Mesodermal cell (in vitro differentiated cells): Measurements from ENCODE around the gene PALS2.

ENCODE experiments used
- H3K27ac ChIP-seq: 2 replicates; pipeline ENCODE4 v1.7.0; 2013; ENCODE audit warnings: mild to moderate bottlenecking, low read depth, low read length, moderate library complexity; ENCODE audit not compliant: severe bottlenecking
- H3K36me3 ChIP-seq: 2 replicates; pipeline ENCODE4 v1.7.1; 2013; ENCODE audit warnings: mild to moderate bottlenecking, low read length, moderate library complexity; ENCODE audit not compliant: control insufficient read depth, insufficient read depth
- H3K4me1 ChIP-seq: one replicate; pipeline ENCODE4 v1.7.1; 2013; ENCODE audit warnings: mild to moderate bottlenecking, low read length; ENCODE audit not compliant: insufficient read depth, control insufficient read depth, poor library complexity, severe bottlenecking
- H3K4me3 ChIP-seq: 2 replicates; pipeline ENCODE4 v1.7.0; 2013; ENCODE audit warnings: low read length, control low read depth, mild to moderate bottlenecking; ENCODE audit not compliant: insufficient read depth, poor library complexity, severe bottlenecking; ENCODE audit errors: extremely low read depth
- H3K9me3 ChIP-seq: 2 replicates; pipeline ENCODE4 v1.7.1; 2013; ENCODE audit warnings: mild to moderate bottlenecking, low read length, moderate library complexity; ENCODE audit not compliant: control insufficient read depth
- WGBS, 2 experiments: methylation state at CpG; one replicate each; pipeline ENCODE4 v1.1.5; 2013; ENCODE audit warnings: missing lambda C conversion rate in 2 of 2; ENCODE audit not compliant: insufficient coverage in 2 of 2; 5-methylcytosine and 5-hydroxymethylcytosine counted together

Gene PALS2

DNA sequence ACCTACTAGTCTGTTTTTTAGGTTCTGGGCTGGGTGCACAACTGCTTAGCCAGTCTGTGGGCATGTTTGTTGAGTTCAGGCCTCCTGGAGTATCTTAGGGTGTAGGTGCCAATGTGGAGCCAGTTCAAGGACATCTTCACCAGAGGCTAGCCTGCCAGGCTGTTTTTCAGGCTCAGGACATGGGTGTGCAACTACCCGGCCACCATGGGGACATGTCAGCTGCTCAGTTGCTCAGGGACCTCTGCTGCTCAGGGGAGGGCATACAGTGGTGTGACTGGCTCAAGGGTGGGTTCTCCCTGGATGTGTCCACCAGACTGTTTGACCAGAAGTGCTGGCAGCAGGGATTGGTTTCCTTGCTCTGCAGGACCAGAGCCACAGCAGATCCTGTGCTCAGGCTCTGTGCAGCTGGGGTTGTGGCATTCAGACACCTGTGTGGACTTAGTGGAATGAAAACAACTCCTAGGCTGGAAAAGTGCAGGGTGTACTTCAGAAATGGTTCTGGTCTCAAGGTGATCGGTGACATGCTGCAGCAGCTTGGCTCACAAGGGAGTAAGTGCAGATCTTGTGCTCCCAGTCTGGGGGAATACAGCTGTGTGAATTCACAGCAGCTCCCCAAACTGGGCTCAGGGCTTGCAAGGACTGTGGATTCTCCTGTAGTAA, 44.8 kb downstream of the PALS2 start:
- Histone ChIP-seq H3K9me3 (no peaks in the 10 kb centered on the region), H3K36me3 (no peaks in the 10 kb centered on the region), H3K4me3 (no peak overlapping the region), H3K4me1 (no peaks in the 10 kb centered on the region), H3K27ac (no peak overlapping the region)
- 87 to 96% methylated on average over 2 of the region's 2 CpGs for WGBS, 2 experiments

DNA sequence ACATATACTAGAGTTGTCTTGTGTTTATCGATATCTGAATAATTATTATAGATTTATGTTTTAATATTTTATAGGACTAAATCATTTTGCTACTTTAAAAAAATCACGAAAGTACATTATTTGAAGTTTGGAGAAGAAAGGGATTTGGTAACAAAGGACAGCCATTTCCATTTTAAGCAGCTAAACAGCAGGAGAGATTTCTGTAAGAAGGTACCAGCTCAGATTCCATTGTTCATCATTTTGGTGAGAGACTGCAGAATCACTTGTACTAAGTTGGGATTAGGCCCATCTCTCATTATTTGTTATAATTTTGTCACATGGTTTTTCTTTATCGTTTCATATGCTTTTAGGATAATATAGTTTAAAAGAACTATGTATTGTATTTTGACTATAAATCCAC, 46.7 kb downstream of the PALS2 start:
- 57% methylated on average over 1 of the region's 3 CpGs; no CpG with 5 or more reads in 1 of the 2 experiments for WGBS, 2 experiments
- Histone ChIP-seq H3K27ac (no peak overlapping the region), H3K9me3 (no peaks in the 10 kb centered on the region), H3K4me1 (no peaks in the 10 kb centered on the region), H3K36me3 (no peaks in the 10 kb centered on the region), H3K4me3 (no peak overlapping the region)

DNA sequence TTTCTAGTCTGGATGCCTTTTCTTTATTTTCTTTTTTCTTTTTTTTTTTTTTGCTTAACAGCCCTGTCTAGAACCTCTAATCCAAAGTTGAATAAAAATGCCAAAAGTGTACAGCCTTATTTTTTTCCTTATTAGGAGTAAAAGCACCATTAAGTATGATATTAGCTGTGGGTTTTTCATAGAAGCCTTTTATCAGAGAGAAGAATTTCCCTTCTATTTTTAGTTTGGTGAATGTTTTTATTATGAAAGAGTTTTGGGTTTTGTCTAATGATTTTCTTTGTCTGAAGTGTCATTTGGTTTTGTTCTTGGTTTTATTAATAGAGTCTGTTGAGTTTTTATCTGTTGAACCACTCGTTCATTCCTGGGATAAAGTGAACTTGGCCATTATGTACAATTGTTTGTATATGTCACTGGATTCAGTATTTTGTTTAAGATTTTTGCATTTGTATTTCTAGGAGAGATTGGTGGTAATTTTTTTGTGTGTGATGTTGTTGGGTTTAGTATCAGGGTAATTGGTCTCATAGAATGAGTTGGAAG, 49.5 kb downstream of the PALS2 start:
- 83 to 100% methylated on average over 1 of the region's 1 CpG for WGBS, 2 experiments
- Histone ChIP-seq H3K27ac (no peak overlapping the region), H3K36me3 (no peaks in the 10 kb centered on the region), H3K4me1 (no peaks in the 10 kb centered on the region), H3K4me3 (no peak overlapping the region), H3K9me3 (peaks cover 3% of the 10 kb centered on the region)
